Stimulated activated naive CD8-positive, alpha-beta T cell treated with anti-CD3 and anti-CD28 coated beads, Interleukin-15, amount 100 ng/mL, for 72 hours (primary cell): ENCODE data around the gene MMS19.

ENCODE experiments used
- ATAC-seq: fragments of 150-1000 bp; cut with Tn5 transposase; 2 replicates; pipeline ENCODE4 v1.10.0; 2021; ENCODE audit warnings: mild to moderate bottlenecking, moderate library complexity
- DNase-seq, 2 donors: peaks; one replicate each; pipeline ENCODE4 v3.0.0; 2021 to 2022
- H3K27ac Mint-ChIP-seq, 2 donors: one replicate each; pipeline ENCODE4 v1.8.0; 2022; ENCODE audit warnings: mild to moderate bottlenecking in 2 of 2, mixed read lengths in 2 of 2, moderate library complexity in 2 of 2
- H3K27me3 Mint-ChIP-seq: one replicate; pipeline ENCODE4 v1.8.0; 2022; ENCODE audit warnings: mixed read lengths
- H3K4me1 Mint-ChIP-seq: one replicate; pipeline ENCODE4 v1.8.0; 2022; ENCODE audit warnings: mild to moderate bottlenecking, mixed read lengths
- H3K4me3 Mint-ChIP-seq, 2 donors: one replicate each; pipeline ENCODE4 v1.8.0; 2022; ENCODE audit warnings: mild to moderate bottlenecking in 2 of 2, mixed read lengths in 2 of 2, moderate library complexity in 1 of 2
- H3K9me3 Mint-ChIP-seq, 2 donors: one replicate each; pipeline ENCODE4 v1.8.0; 2022; ENCODE audit warnings: mixed read lengths in 2 of 2

The MMS19 gene

DNA sequence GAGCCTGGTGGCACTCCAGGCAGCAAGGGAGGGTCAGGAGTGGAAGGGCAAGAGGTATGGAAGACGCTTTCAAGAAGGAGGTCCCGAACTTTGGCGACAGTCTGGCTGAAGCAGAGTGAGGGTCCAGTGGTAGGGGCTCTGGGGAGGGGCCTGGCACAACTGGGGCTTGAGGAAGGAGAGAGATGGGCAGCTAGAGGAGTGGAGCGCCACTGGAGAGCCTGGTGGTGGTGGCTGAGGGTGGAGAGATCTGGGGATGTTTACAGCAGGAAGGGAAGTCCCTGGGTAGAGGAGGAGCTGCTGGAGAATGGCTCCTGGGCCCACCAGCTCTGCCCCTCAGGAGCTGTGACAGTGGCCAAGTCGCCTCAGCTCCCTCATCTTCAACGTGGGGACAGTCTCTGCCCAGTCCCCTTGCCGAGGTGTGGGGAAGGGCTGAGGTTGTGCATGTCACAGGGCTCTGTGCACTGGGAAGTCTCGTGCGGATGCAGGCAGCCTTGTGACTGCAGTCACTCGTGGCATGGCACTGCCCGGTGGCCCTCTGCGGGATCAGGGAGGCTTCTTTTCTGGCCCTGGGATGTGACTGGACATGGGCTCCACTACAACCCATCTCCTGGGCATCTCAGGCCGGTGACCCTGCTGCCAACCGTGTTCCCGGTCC is 19.0 kb upstream of the MMS19 start:
- Mint-ChIP-seq H3K27ac (peak overlapping the region; percentile 59 to 84), H3K9me3 (no peaks in the 10 kb centered on the region), H3K4me1 (no peaks in the 10 kb centered on the region), H3K4me3 (no peak overlapping the region), H3K27me3 (peaks cover 18% of the 10 kb centered on the region)
- no peak for DNase-seq
- ATAC-seq: peak; percentile 23

DNA sequence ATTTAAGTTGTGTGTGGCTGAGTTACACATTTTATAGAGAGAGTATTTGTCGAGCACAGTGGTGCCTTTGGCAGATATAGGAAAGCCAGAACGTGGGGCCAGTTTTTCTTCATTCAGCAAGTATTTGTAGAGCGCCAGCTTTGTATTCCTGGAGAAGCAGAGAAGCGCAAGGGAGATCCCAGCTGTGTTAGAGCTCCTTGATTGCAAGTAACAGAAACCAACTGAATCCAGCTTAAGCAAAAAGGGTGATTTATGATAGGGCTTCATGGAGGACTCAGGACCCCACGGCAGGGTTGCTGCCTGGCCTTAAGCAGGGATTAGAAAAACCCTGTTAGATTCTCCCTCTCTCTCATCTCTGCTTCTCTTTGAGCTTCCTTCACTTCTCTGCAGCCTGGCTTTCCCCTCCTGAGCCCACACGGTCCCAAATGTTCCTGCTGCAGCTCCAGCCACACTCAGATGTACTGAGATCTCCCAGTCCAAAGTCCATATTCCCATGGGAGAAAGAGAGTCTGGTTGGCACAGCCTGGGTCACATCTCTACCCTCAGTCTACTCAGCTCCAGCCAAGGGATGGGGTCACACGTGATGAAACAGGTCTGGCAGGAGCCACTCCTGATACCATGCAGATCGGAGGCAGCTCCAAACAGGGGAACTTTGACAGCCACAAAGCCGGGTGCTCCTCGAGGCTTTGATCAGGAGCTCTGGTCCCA is 17.2 kb upstream of the MMS19 start:
- H3K9me3 Mint-ChIP-seq: no peaks in the 10 kb centered on the region
- no peaks in the 10 kb centered on the region for H3K4me1 Mint-ChIP-seq
- DNase-seq (no peak), ATAC-seq (no peak)
- no peak overlapping the region for H3K27ac Mint-ChIP-seq
- H3K4me3 Mint-ChIP-seq: no peak overlapping the region
- H3K27me3 Mint-ChIP-seq: peaks cover 17% of the 10 kb centered on the region

DNA sequence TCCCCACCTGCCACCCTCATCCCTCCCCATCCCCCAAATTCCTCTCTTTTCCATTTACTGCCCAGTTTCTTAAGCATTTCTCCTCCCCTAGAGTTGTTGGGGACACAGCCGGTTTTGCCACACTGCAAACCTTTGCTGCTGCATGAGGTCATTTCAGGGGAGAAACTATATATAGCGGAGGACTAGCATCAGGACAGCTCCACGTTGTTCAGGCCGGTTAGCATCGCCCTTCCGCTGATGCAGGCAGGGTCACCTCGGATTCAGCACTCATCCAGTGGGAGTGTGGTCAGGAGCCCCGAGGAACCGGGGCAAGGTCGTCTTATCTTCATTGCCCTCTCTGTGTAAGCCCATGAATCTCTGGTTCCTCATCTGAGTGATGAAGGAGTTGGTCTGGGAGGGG is 16.1 kb upstream of the MMS19 start:
- DNase-seq (no peak), ATAC-seq (no peak)
- no peak overlapping the region for H3K4me3 Mint-ChIP-seq
- H3K27ac Mint-ChIP-seq: no peak overlapping the region
- no peaks in the 10 kb centered on the region for H3K9me3 Mint-ChIP-seq
- no peaks in the 10 kb centered on the region for H3K4me1 Mint-ChIP-seq
- peaks cover 17% of the 10 kb centered on the region for H3K27me3 Mint-ChIP-seq

DNA sequence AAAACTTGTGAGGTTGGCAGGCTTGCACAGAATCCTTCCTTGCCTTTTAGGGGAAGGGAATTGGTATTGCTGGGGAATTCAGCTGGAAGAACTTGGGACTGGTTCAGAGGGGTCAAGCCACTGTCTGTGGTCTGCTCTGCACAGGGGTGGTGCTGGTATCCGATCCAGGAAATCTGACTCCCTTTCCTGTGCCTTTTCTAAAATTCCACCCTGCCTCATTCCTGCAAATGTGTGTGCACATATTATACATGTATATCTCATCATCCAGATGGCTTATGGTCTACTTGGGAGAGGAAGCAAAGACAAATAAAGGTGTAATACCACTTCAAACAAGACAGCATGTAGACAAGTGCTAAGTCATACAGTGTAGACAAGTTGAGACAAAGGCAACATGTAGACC is 14.8 kb upstream of the MMS19 start:
- DNase-seq (no peak), ATAC-seq (no peak)
- H3K27ac Mint-ChIP-seq: no peak overlapping the region
- H3K27me3 Mint-ChIP-seq: peaks cover 17% of the 10 kb centered on the region
- no peak overlapping the region for H3K4me3 Mint-ChIP-seq
- no peaks in the 10 kb centered on the region for H3K4me1 Mint-ChIP-seq
- H3K9me3 Mint-ChIP-seq: no peaks in the 10 kb centered on the region

DNA sequence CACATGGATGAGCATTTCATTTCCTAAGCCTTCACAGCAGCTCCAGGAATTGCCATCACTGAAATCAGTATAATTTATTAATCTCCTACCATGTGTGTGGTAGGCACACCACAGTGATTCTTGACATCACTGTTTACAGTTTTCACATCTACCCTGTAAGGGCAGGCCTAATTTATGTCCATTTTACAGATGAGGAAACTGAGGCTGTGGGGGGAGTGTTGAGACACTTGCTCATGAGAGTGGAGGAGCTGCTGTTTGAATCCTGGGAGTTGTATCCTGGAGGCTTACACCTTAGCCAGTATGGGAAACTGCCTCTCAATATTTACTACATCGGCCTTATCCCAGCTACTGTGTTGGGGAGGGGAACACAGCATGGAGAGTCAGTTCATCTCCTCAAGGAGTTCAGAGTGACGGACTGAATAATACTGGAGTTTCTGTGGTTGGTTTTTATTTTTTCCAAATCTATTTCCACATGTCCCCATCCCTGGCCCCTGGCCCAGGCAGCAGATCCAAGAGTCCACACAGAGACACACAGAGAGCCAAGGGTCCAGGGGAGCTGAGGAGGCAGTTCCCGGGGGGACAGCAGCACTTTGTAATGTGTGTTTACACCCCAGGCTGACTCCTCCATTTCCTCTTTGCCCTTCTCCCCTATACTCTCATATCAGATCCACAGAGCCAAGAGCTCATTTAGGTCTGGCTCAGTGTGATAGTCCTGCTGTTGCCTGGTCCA is 13.7 kb upstream of the MMS19 start:
- DNase-seq (no peak), ATAC-seq (no peak)
- Mint-ChIP-seq H3K4me3 (no peak overlapping the region), H3K9me3 (no peaks in the 10 kb centered on the region), H3K4me1 (no peaks in the 10 kb centered on the region), H3K27me3 (peaks cover 17% of the 10 kb centered on the region), H3K27ac (no peak overlapping the region)

DNA sequence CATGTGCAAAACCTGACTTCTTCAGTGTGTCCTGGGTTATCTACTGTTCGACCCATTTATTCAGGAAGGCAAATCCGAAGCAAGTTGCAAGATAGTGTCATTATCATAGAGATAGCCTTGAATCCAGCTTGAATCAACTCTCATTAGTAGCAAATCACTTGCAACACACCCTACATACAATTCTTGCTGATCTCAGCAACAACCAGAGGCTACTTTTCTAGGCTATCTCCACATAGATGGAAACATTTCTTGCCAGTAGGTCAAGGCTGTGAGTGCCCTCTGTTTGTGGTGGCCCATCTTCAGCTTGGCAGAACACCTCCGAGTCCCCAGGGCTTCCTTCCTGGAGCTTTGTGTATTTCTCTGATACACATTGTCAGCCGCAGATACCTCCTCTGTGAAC is 12.5 kb upstream of the MMS19 start:
- no peak overlapping the region for H3K4me3 Mint-ChIP-seq
- no peaks in the 10 kb centered on the region for H3K4me1 Mint-ChIP-seq
- H3K27ac Mint-ChIP-seq: no peak overlapping the region
- H3K9me3 Mint-ChIP-seq: no peaks in the 10 kb centered on the region
- DNase-seq (no peak), ATAC-seq (no peak)
- peaks cover 17% of the 10 kb centered on the region for H3K27me3 Mint-ChIP-seq

DNA sequence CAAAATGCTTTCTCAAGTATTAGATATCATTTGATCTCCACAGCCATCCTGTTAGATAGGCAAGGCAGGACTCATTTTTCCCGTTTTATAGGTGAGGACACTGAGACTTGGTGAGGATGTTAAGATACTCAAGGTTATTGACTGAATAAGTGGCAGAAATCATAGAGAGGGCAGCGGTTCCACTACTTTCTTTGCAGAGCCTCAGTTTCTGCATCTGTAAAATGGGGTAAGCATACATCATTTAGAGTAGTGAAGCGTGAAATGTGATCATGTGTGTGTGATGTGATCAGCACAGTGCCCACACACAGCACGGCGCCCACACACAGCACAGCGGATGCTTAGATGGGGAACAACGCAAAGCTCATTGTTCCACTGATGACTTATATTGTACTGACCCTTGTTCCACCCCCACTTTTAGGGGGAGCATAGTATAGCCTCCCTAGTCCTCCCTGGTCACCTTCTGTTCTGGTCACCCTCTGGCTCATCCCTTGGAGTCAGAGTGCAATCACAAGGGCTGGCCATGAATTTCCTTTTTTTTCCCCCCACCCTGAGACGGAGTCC is 11.0 kb upstream of the MMS19 start:
- Mint-ChIP-seq H3K4me1 (no peaks in the 10 kb centered on the region), H3K27ac (no peak overlapping the region), H3K27me3 (peaks cover 2% of the 10 kb centered on the region), H3K4me3 (no peak overlapping the region), H3K9me3 (no peaks in the 10 kb centered on the region)
- DNase-seq (no peak), ATAC-seq (no peak)

DNA sequence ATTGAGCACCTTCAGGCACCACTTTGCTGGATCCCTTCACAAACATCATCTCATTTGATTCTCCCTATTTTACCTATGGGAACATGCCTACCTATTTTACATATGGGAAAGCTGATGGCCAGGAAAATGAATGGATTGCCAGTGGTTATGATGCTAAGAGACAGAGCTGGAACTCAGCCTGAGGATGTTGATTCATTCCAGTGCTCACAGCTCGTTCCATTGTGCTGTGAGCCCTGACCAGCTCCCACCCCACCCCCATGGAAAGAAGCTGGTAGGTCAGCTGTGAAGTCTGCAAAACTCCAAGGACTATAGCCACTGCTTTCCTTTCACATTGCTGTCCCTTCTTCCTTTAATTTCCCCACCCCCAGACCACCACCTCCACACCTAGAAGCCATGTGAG is 10.1 kb upstream of the MMS19 start:
- Mint-ChIP-seq H3K27me3 (no peaks in the 10 kb centered on the region), H3K27ac (no peak overlapping the region), H3K9me3 (no peaks in the 10 kb centered on the region), H3K4me1 (no peaks in the 10 kb centered on the region), H3K4me3 (no peak overlapping the region)
- no peak for DNase-seq
- ATAC-seq: no peak

DNA sequence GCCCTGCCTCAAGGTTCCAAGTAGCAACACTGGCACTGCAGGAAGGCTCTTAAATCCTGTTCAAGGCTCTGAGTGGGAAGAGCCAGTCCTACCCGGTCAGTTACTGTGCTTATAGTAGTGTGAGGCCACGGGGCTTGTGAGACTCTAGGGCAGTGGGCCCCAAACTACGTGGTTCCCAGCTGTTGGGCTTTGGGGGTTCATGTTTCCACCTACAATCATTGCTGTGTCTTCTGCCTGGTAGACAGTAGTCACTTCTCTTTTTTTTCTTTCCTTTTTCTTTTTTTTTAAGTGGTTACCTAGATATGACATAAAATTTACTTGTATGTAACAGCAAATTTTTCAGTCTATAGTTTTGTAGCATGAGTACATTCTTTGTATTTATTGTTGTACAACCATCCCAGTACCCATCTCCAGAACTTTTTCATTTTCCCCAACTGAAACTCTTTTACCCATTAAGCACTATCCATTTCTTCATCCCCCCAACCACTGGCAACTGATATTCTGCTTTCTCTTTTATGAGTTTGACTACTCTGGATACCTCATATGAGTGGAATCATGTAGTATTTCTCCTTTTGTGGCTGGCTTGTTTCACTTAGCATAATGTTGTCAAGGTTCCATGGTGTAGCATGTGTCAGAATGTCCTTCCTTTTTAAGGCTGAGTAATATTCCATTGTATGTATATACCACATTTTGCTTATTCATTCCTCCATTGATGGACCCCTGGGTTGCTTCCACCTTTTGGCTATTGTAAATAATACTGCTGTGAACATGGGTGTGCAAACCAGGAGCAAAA is 8.2 kb upstream of the MMS19 start:
- ATAC-seq: peak; percentile 76
- DNase-seq: no peak
- no peak overlapping the region for H3K27ac Mint-ChIP-seq
- no peaks in the 10 kb centered on the region for H3K9me3 Mint-ChIP-seq
- H3K4me1 Mint-ChIP-seq: no peaks in the 10 kb centered on the region
- no peak overlapping the region for H3K4me3 Mint-ChIP-seq
- peaks cover 9% of the 10 kb centered on the region for H3K27me3 Mint-ChIP-seq

DNA sequence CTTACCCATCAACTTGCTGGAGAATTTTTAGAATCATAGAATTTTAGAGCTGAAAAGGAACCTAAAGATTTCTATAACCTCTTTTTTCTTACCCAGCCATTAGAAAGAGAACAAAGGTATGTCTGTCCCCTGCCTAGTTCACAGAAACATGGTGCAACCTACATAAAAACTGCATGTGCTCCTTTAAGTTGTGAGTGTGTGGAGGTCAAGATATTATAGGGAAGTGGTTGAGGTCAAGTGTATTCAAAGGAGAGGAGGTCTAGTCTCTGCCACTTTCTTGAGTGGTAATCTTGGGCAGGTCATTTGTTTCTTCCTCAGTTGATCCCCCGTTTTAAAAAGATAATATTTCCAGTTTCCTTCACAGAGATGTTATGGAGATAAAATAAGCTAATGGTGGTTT is 6.9 kb upstream of the MMS19 start:
- DNase-seq: no peak
- Mint-ChIP-seq H3K4me1 (no peaks in the 10 kb centered on the region), H3K27ac (no peak overlapping the region), H3K4me3 (no peak overlapping the region), H3K9me3 (no peaks in the 10 kb centered on the region), H3K27me3 (peaks cover 22% of the 10 kb centered on the region)
- no peak for ATAC-seq

DNA sequence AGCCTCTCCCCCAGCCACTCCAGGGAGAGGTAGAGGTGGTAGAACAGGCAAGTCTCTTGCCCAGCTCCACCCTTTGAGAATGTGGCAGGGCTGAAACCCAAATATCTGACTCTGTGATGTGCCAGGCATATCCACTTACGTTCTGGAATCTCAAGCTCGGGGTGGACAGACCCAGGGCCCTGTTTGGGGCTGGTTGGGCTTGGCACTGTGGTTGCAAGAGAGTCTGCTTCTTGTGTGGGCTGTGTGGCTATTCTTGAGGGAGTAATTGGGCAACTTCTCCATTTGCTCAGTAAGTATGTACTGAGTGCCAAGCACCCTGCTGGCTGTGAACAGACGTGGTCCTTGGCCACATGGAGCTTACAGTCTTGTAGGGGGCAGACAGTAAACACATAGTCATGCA is 5.2 kb upstream of the MMS19 start:
- no peak overlapping the region for H3K27ac Mint-ChIP-seq
- DNase-seq (no peak), ATAC-seq (no peak)
- H3K4me1 Mint-ChIP-seq: no peaks in the 10 kb centered on the region
- H3K4me3 Mint-ChIP-seq: no peak overlapping the region
- H3K9me3 Mint-ChIP-seq: no peaks in the 10 kb centered on the region
- H3K27me3 Mint-ChIP-seq: peaks cover 28% of the 10 kb centered on the region

DNA sequence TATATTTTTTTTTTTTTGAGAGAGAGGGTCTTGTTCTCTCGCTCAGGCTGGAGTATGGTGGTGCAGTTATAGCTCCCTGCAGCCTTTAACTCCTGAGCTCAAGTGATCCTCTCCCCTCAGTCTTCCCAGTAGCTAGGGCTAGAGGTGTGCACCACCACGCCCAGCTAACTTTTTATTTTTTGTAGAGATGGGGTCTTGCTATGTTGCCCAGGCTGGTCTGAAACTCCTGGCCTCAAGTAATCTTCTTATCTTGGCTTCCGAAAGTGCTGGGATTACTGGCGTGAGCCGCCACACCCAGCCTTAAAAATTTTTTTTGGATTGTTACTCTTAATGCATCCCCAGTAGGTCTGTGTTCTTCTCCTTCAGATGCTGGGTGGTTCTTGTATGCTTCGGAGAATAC is 4.7 kb upstream of the MMS19 start:
- H3K9me3 Mint-ChIP-seq: no peaks in the 10 kb centered on the region
- no peaks in the 10 kb centered on the region for H3K4me1 Mint-ChIP-seq
- no peak overlapping the region for H3K4me3 Mint-ChIP-seq
- no peak for ATAC-seq
- H3K27me3 Mint-ChIP-seq: peaks cover 28% of the 10 kb centered on the region
- H3K27ac Mint-ChIP-seq: no peak overlapping the region
- DNase-seq: no peak

DNA sequence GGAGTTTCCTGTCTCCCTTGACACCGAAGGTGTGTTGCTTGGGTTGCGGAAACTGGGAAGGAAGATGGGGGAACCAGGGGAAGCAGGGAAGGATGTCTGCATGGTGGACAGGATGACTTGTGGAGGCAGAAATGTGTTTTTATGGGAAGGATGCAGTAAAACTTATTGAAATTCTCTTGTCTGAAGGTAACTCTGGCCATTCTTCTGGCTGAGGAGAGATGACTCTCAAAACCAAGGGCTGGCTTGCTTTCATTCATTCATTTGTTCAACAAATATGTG is 2.0 kb upstream of the MMS19 start:
- Mint-ChIP-seq H3K27ac (no peak overlapping the region), H3K27me3 (peaks cover 28% of the 10 kb centered on the region), H3K4me3 (peak overlapping the region in 1 of 2 donors; percentile 44), H3K9me3 (no peaks in the 10 kb centered on the region), H3K4me1 (peaks cover 23% of the 10 kb centered on the region)
- no peak for DNase-seq
- ATAC-seq: no peak

DNA sequence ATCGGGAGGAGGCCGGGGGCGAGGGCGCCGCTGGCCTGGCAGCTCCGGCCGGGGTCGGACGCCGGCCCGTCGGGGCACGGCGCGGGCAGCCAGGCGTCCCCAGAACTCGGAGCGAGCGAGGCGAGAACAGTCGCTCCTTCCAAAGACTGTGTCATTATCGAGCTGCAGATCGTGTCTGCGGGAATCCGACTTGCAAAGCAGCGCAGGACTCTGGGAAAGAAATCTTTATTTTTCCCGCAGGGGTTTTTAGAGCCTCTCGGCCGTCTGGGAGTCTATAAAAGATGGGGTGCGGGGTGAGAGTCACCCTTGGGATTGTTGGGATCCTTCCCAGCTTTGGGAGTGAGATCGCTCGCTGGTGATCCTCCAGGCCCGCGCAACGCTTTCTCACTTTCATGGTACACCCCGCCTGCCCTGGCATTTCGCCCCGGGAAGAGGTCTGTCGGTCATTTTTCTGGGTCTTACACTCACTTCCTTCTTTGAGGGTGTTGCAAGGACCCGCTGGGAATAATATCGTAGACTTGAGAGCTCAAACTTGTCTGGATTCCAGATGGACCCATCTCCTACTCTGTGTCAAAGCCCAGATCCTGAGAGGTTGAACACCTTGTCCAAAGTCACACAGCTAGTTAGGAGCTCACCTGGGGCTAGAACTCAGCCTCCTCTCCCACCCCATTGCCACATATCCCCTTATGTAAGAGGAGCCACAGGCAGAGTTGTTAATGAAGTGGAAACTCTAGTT is 1.5 kb upstream of the MMS19 start:
- H3K4me1 Mint-ChIP-seq: peaks cover 28% of the 10 kb centered on the region
- no peaks in the 10 kb centered on the region for H3K9me3 Mint-ChIP-seq
- ATAC-seq (no peak), DNase-seq (no peak)
- peak overlapping the region; percentile 44 to 96 for H3K4me3 Mint-ChIP-seq
- no peak overlapping the region for H3K27ac Mint-ChIP-seq
- H3K27me3 Mint-ChIP-seq: peaks cover 28% of the 10 kb centered on the region
